ENCODE results near the gene CACNA1D.

DNA sequence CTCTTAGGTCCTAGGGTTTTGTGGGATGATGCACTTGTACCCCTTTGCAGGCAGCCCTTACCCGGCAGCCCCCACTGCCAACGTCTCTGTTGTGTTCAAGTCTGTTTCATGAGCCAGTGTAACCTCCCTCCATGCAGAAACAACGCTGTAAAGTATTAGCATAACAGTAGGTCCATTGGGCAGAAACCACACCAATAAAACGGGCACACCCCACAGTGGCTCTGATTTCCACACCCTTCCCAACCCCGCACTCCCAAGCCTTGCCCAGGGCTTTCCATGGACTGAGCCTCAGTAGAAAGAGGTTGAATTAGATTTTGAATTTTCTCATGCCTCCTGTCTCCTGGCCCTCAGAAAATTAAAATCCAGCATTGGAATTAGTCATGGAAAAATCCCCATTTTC is 124.5 kb downstream of the CACNA1D start:
- TF ChIP-seq EZH2phosphoT487 (IDR thresholded peaks at IDR 0.05; ENCODE audit: borderline replicate concordance) (no peak), SIN3A (IDR thresholded peaks at IDR 0.05; ENCODE audit: low read depth) (no peak), POLR2A (IDR thresholded peaks at IDR 0.05; ENCODE audit: borderline replicate concordance, extremely low read depth, insufficient read depth, insufficient read length) (no peak), EZH2 (IDR thresholded peaks at IDR 0.05) (no peak), POLR2AphosphoS5 (IDR thresholded peaks at IDR 0.05; ENCODE audit: low read depth, low read length) (no peak)
- TF ChIP-seq, protein P1, sequence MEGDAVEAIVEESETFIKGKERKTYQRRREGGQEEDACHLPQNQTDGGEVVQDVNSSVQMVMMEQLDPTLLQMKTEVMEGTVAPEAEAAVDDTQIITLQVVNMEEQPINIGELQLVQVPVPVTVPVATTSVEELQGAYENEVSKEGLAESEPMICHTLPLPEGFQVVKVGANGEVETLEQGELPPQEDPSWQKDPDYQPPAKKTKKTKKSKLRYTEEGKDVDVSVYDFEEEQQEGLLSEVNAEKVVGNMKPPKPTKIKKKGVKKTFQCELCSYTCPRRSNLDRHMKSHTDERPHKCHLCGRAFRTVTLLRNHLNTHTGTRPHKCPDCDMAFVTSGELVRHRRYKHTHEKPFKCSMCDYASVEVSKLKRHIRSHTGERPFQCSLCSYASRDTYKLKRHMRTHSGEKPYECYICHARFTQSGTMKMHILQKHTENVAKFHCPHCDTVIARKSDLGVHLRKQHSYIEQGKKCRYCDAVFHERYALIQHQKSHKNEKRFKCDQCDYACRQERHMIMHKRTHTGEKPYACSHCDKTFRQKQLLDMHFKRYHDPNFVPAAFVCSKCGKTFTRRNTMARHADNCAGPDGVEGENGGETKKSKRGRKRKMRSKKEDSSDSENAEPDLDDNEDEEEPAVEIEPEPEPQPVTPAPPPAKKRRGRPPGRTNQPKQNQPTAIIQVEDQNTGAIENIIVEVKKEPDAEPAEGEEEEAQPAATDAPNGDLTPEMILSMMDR (IDR thresholded peaks at IDR 0.05 in 2 of 3, conservative IDR thresholded peaks at IDR 0.05 in 1 of 3; ENCODE audit: borderline replicate concordance in 1 of 3, insufficient read depth in 1 of 3, low read depth in 2 of 3, low read length in 2 of 3), result no peak

Data from HCT116 (cell line).